Esophagus muscularis mucosa (tissue), 3 donors: Measurements from ENCODE around the gene SLC25A13.

Experiments used
- EP300 ChIP-seq: sonication (generic); formaldehyde crosslinking; IDR thresholded peaks from one replicate; pipeline ENCODE4 v1.6.1; 2017; ENCODE audit warnings: antibody characterized with exemption
- POLR2AphosphoS5 ChIP-seq, 2 donors: sonication (generic); formaldehyde crosslinking; IDR thresholded peaks; one replicate each; pipeline ENCODE4 v1.6.1; 2017; ENCODE audit warnings: antibody characterized with exemption in 2 of 2

- TF ChIP-seq EP300 (no peak), POLR2AphosphoS5 (IDR thresholded peaks at IDR 0.05) (no peak)
Measured at GRCh38 chr7:96344236-96344635, 22.3 kb upstream of the SLC25A13 start.
